Measurements from ENCODE around the gene GNG12. TPM values are rescaled to one million over a fixed set of nuclear protein-coding genes. Genes with fewer than 3 reads are reported as not detected.
A peak's percentile ranks its signal among the peaks of the same experiment; 100 is the strongest.

The GNG12 gene
- total and polyA plus RNA-seq, 9 of the 15 experiments (the other 6 are each of a cell fraction or from before 2014, with no cell fraction given), result 2.6 to 6.0 (median 4.1) TPM

DNA sequence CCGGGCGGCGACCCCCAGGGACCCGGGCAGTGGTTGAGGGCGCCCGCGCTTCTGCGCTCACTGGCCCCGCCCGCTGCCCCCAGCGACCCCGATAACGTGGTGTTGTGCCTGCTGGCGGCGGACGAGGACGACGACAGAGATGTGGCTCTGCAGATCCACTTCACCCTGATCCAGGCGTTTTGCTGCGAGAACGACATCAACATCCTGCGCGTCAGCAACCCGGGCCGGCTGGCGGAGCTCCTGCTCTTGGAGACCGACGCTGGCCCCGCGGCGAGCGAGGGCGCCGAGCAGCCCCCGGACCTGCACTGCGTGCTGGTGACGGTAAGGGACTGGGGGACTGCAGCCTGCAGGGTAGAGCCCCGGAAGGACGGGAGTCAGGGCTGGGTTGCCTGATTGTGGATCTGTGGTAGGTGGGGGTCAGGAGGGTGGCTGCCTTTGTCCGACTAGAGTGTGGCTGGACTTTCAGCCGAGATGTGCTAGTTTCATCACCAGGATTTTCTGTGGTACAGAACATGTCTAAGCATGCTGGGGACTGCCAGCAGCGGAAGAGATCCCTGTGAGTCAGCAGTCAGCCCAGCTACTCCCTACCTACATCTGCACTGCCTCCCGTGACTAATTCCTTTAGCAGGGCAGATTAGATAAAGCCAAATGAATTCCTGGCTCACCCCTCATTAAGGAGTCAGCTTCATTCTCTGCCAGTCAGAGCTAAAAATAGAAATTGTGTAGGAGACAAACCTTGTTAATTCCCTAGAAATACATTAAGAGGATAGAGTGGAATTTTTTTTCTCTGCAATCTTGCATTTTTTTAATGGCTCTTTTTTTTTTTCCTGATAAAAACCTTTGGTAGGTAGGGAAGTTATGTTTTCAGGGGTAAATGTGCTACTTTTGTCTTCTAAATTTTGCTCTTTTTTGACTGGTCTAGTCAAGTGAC is 146.7 kb downstream of the GNG12 start:
- H3K4me2 ChIP-seq (ENCODE audit: insufficient read depth, low read length), result peak overlapping the region; percentile 85
- ChIA-PET POLR2A (interaction anchor here (0.7 to 6.3 kb wide), 36 partner anchors 8 to 343 kb away, joined by 3 to 62 read pairs (median 4); partner anchors contain the start of gene SERBP1), CTCF (ENCODE audit: low intra/inter-chr PET ratio) (no interaction called here)
- no peaks in the 10 kb centered on the region for H3K9me3 ChIP-seq (replicated peaks; ENCODE audit: control insufficient read depth, insufficient read depth, low read depth, low read length)
- peaks cover 18 to 43% of the 10 kb centered on the region in 2 experiments; a peak in 4 of 5 replicates for H3K4me1 ChIP-seq (replicated peaks in 1 of 2; ENCODE audit: control insufficient read depth in 2 of 2, insufficient read depth in 2 of 2, low read length in 2 of 2)
- under 1% methylated on average over 38 of the region's 43 CpGs for WGBS (ENCODE audit: insufficient coverage, low coverage, missing lambda C conversion rate)
- H3K27me3 ChIP-seq (ENCODE audit: control insufficient read depth in 2 of 2, insufficient read depth in 2 of 2, low read length in 2 of 2), result no peaks in the 10 kb centered on the region
- H2AFZ ChIP-seq (ENCODE audit: low read depth, low read length), result no peak overlapping the region
- peak overlapping the region; percentile 92 to 98 for H3K9ac ChIP-seq (ENCODE audit: insufficient read depth in 1 of 2, low read depth in 2 of 2, low read length in 2 of 2)
- 0 out of 2 replicates have a peak, but pooled peaks cover 3% of the 10 kb centered on the region for H4K20me1 ChIP-seq (replicated peaks; ENCODE audit: control insufficient read depth, insufficient read depth, low read length)
- BruUV-seq (replicated peaks), result no TSS peak
- H3K36me3 ChIP-seq (ENCODE audit: control insufficient read depth, insufficient read depth, low read length), result peaks cover 54% of the 10 kb centered on the region
- no peaks in the 10 kb centered on the region for H3K9me1 ChIP-seq (ENCODE audit: control insufficient read depth, insufficient read depth, low read length)
- in situ Hi-C loops (cut with MboI) (no loop called here), intact Hi-C loops (cut with micrococcal nuclease) (loop anchor here (5.0 to 10.0 kb wide), 2 partner anchors 252 to 754 kb away; partner anchors contain the start of gene SERBP1)
- DNase-seq (ENCODE audit: extremely low read depth in 1 of 4, low spot score in 3 of 4) (peak; percentile 36 to 94 (median 66)), ATAC-seq (peak; percentile 55), FAIRE-seq (peak; percentile 97)
- peaks cover 69% of the 10 kb centered on the region for H3K79me2 ChIP-seq (ENCODE audit: control insufficient read depth, insufficient read depth, low read length)
- peak overlapping the region; percentile 95 for H3K27ac ChIP-seq (ENCODE audit: extremely low read depth, low read depth, low read length)
- peak overlapping the region; percentile 93 for H3K4me3 ChIP-seq
- no peak for TF ChIP-seq PURB (CRISPR knock-in tag; IDR thresholded peaks at IDR 0.05; ENCODE audit: low read depth)
- TF ChIP-seq SMARCE1 (IDR thresholded peaks at IDR 0.05), result peak; percentile 97
- peak; percentile 26 to 62; a peak in 1 of 4 replicates for TF ChIP-seq NONO (IDR thresholded peaks at IDR 0.05; ENCODE audit: low read depth in 2 of 2, low read length in 1 of 2)
- TF ChIP-seq NR3C1 (CRISPR knock-in tag; IDR thresholded peaks at IDR 0.05), result no peak
- peak; percentile 79; the same call in 1 of the 2 replicates for TF ChIP-seq ZFP91 (CRISPR knock-in tag; IDR thresholded peaks at IDR 0.05)
- no peak for TF ChIP-seq SIN3B (IDR thresholded peaks at IDR 0.05; ENCODE audit: low read depth)
- TF ChIP-seq ZNF766 (CRISPR knock-in tag; conservative IDR thresholded peaks at IDR 0.05), result 0 out of 2 replicates have a peak, but pooled peaks have one; percentile 65
- TF ChIP-seq MYBL2 (IDR thresholded peaks at IDR 0.05; ENCODE audit: low read depth), result no peak
- TF ChIP-seq MYBL2 (CRISPR knock-in tag; IDR thresholded peaks at IDR 0.05; ENCODE audit: borderline replicate concordance), result no peak
- peak; percentile 8 to 10 (median 10); a peak in 1 of 6 replicates for TF ChIP-seq CTCF (IDR thresholded peaks at IDR 0.05 in 2 of 3, conservative IDR thresholded peaks at IDR 0.05 in 1 of 3; ENCODE audit: insufficient read depth in 2 of 3, low read depth in 1 of 3, low read length in 3 of 3)
- TF ChIP-seq, protein P1, sequence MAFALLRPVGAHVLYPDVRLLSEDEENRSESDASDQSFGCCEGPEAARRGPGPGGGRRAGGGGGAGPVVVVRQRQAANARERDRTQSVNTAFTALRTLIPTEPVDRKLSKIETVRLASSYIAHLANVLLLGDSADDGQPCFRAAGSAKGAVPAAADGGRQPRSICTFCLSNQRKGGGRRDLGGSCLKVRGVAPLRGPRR (CRISPR knock-in tag; IDR thresholded peaks at IDR 0.05), result no peak
- TF ChIP-seq FUS (optimal IDR thresholded peaks at IDR 0.05; ENCODE audit: low read depth, low read length), result no peak
- TF ChIP-seq SP2 (IDR thresholded peaks at IDR 0.05; ENCODE audit: extremely low read depth, low read depth, low read length, poor library complexity, severe bottlenecking), result no peak
- peak; percentile 6 for TF ChIP-seq CHD4 (IDR thresholded peaks at IDR 0.05; ENCODE audit: insufficient read depth, insufficient replicate concordance, low read depth, low read length, poor library complexity, severe bottlenecking)
- peak; percentile 86 for TF ChIP-seq SP1 (CRISPR knock-in tag; IDR thresholded peaks at IDR 0.05)
- TF ChIP-seq ARHGAP35 (IDR thresholded peaks at IDR 0.05; ENCODE audit: partially characterized antibody), result no peak

Data from K562 (cell line).